ENCODE data around the gene AMBN. TPM values are rescaled to one million over a fixed set of nuclear protein-coding genes. Genes with fewer than 3 reads are reported as not detected.

The AMBN gene
- total RNA-seq: 0.47 TPM

GRCh38 chr4:70591955-70592582 is at the start of gene AMBN:
AMBN (plus strand) TSS chr4:70592256; CDS start chr4:70592359, 103 bp downstream.

GRCh38 chr4:70628444-70628843 is 36.4 kb downstream of the AMBN start, which contains the start of gene ENAM:
ENAM (plus strand) TSS chr4:70628744; CDS start chr4:70629501, 757 bp downstream.

Other genes starting within 250 kb of the AMBN start
- not detected for gene SMR3A, start 231.5 kb upstream of the AMBN start, total RNA-seq
- gene SMR3B, start 209.1 kb upstream of the AMBN start, total RNA-seq: not detected
- not detected for gene OPRPN, start 194.3 kb upstream of the AMBN start, total RNA-seq
- not detected for gene MUC7, start 120.1 kb upstream of the AMBN start, total RNA-seq
- gene AMTN, start 73.7 kb upstream of the AMBN start, total RNA-seq: not detected
- 4.8 TPM for gene ENAM, start 36.5 kb downstream of the AMBN start, total RNA-seq
- 5.1 TPM for gene JCHAIN, start 74.3 kb downstream of the AMBN start, total RNA-seq
- gene UTP3, start 96.3 kb downstream of the AMBN start, total RNA-seq: 15.3 TPM
- 96.9 TPM for gene RUFY3, start 129.7 kb downstream of the AMBN start, total RNA-seq
- 51.5 TPM for gene GRSF1, start 247.6 kb downstream of the AMBN start, total RNA-seq

Data from metanephros (tissue), 1 donor.